HCT116 (cell line): Measurements from ENCODE around the gene CHN1. TPM values are rescaled to one million over a fixed set of nuclear protein-coding genes. Genes with fewer than 3 reads are reported as not detected.

Experiments
- ATAC-seq: fragments of 200-7000 bp; cut with Tn5 transposase; 2 replicates; pipeline ENCODE4 v1.9.1; 2020; ENCODE audit warnings: mild to moderate bottlenecking, moderate library complexity
- BruUV-seq: library from RNA; stranded (reverse); fragments of 400-500 nt; replicated peaks from 2 replicates; lab custom pipeline; 2021; lab: Mats Ljungman, UMichigan
- CTCF ChIA-PET: fragments of 300-600 bp; sonication (Branson Sonifier 250); formaldehyde crosslinking; loops from one replicate; lab custom pipeline; 2021; ENCODE audit warnings: antibody characterized with exemption; lab: Charles Lee
- POLR2A ChIA-PET: fragments of 300-600, 350-600 bp; sonication (Branson Sonifier 250); formaldehyde crosslinking; loops from one replicate; lab custom pipeline; 2021; ENCODE audit warnings: antibody characterized with exemption; lab: Charles Lee
- RAD21 ChIA-PET, 2 experiments: fragments of 300-600 bp; sonication (Branson Sonifier 250); formaldehyde crosslinking; loops; one replicate each; lab custom pipeline; 2023; ENCODE audit warnings: low total read pairs in 2 of 2; ENCODE audit not compliant: uncharacterized antibody in 2 of 2, unreplicated experiment in 2 of 2, low non-redundant PET in 1 of 2; lab: Charles Lee
- DNase-seq: peaks from one replicate; pipeline ENCODE4 v3.0.0-alpha.2; 2010; ENCODE audit warnings: low read depth, low spot score
- H2AFZ ChIP-seq: fragments of 200-600 bp; shearing (Covaris generic), sonication (generic); 2 replicates; pipeline ENCODE4 v1.6.1; 2017; ENCODE audit warnings: low read depth, mixed run types, mixed read lengths, antibody characterized with exemption, low read length; ENCODE audit not compliant: poor library complexity, severe bottlenecking
- H3K27ac ChIP-seq: 2 replicates; pipeline ENCODE4 v1.5.1; 2012; ENCODE audit warnings: low read depth, low read length
- H3K27me3 ChIP-seq: fragments of 200-600 bp; sonication (generic); 2 replicates; pipeline ENCODE4 v1.6.1; 2016; ENCODE audit warnings: mixed run types, low read length, mixed read lengths; ENCODE audit not compliant: insufficient read depth
- H3K36me3 ChIP-seq, 2 experiments: fragments of 200-500 bp in 1 of 2; fragments of 200-600 bp in 1 of 2; sonication (Bioruptor generic) in 1 of 2; sonication (generic) in 1 of 2; 2 replicates each; pipeline versions ENCODE4 v1.5.1 to v1.6.1; 2014 to 2016; ENCODE audit warnings: low read length in 2 of 2, inconsistent platforms in 1 of 2, mixed read lengths in 1 of 2, mixed run types in 1 of 2; ENCODE audit not compliant: insufficient read depth in 2 of 2, control insufficient read depth in 1 of 2
- H3K4me1 ChIP-seq, 2 experiments: fragments of 200-600 bp in 1 of 2; sonication (generic) in 1 of 2; 2 replicates each; pipeline versions ENCODE4 v1.5.1 to v1.6.1; 2012 to 2017; ENCODE audit warnings: low read length in 2 of 2, inconsistent platforms in 1 of 2, mild to moderate bottlenecking in 1 of 2, mixed read lengths in 1 of 2, mixed run types in 1 of 2, moderate library complexity in 1 of 2; ENCODE audit not compliant: insufficient read depth in 2 of 2, control insufficient read depth in 1 of 2
- H3K4me2 ChIP-seq: fragments of 200-600 bp; sonication (generic); 2 replicates; pipeline ENCODE4 v1.6.1; 2017; ENCODE audit warnings: mixed run types, low read length, mixed read lengths
- H3K4me3 ChIP-seq, 2 experiments: fragments of 200-600 bp in 1 of 2; sonication (generic) in 1 of 2; replicated peaks in 1 of 2; 2 replicates each; pipeline ENCODE4 v1.5.1; 2011 to 2016; ENCODE audit warnings: low read length in 2 of 2, control low read depth in 1 of 2, low read depth in 1 of 2, mild to moderate bottlenecking in 1 of 2, mixed read lengths in 1 of 2, mixed run types in 1 of 2
- H3K79me2 ChIP-seq: fragments of 200-600 bp; sonication (generic); 2 replicates; pipeline ENCODE4 v1.6.1; 2017; ENCODE audit warnings: mild to moderate bottlenecking, mixed run types, low read length, moderate library complexity, mixed read lengths; ENCODE audit not compliant: insufficient read depth
- H3K9ac ChIP-seq: fragments of 200-600 bp; sonication (generic); 2 replicates; pipeline ENCODE4 v1.6.1; 2016; ENCODE audit warnings: low read length, mixed read lengths
- H3K9me2 ChIP-seq: fragments of 200-600 bp; sonication (generic), shearing (Covaris generic); 2 replicates; pipeline ENCODE4 v1.6.1; 2017; ENCODE audit warnings: mixed run types, mild to moderate bottlenecking, moderate library complexity; ENCODE audit not compliant: insufficient read depth
- H3K9me3 ChIP-seq, 2 experiments: fragments of 200-500 bp in 1 of 2; fragments of 200-600 bp in 1 of 2; sonication (Bioruptor generic) in 1 of 2; sonication (generic) in 1 of 2; 2 replicates each; pipeline ENCODE4 v1.6.1; 2014 to 2017; ENCODE audit warnings: low read length in 2 of 2, mixed read lengths in 2 of 2, inconsistent platforms in 1 of 2, low read depth in 1 of 2, mild to moderate bottlenecking in 1 of 2, mixed run types in 1 of 2, moderate library complexity in 1 of 2; ENCODE audit not compliant: control insufficient read depth in 1 of 2, insufficient read depth in 1 of 2
- H4K20me1 ChIP-seq: fragments of 200-600 bp; sonication (generic), shearing (Covaris generic); 2 replicates; pipeline ENCODE4 v1.6.1; 2017; ENCODE audit warnings: mixed run types, mild to moderate bottlenecking, moderate library complexity; ENCODE audit not compliant: insufficient read depth
- ATF3 ChIP-seq: IDR thresholded peaks from 2 replicates; pipeline ENCODE4 v1.6.1; 2012
- CTCF ChIP-seq, 3 experiments: fragments of 200-600 bp in 1 of 3; sonication (generic) in 1 of 3; IDR thresholded peaks in 2 of 3; conservative IDR thresholded peaks in 1 of 3; 2 replicates each; pipeline ENCODE4 v1.5.1; 2012 to 2017; ENCODE audit warnings: low read depth in 2 of 3, low read length in 2 of 3, antibody characterized with exemption in 1 of 3, borderline replicate concordance in 1 of 3, control low read depth in 1 of 3, mild to moderate bottlenecking in 1 of 3, mixed read lengths in 1 of 3, mixed run types in 1 of 3, moderate library complexity in 1 of 3; ENCODE audit not compliant: insufficient read depth in 1 of 3
- ELF1 ChIP-seq: IDR thresholded peaks from 2 replicates; pipeline ENCODE4 v1.6.1; 2012; ENCODE audit warnings: low read depth, borderline replicate concordance
- EZH2 ChIP-seq: fragments of 200-600 bp; sonication (generic); IDR thresholded peaks from 2 replicates; pipeline ENCODE4 v1.6.1; 2017; ENCODE audit warnings: antibody characterized with exemption, mixed run types
- JUND ChIP-seq: IDR thresholded peaks from 2 replicates; pipeline ENCODE4 v1.6.1; 2012
- REST ChIP-seq: IDR thresholded peaks from 2 replicates; pipeline ENCODE4 v1.6.1; 2012; ENCODE audit warnings: low read depth
- SIN3A ChIP-seq: IDR thresholded peaks from 2 replicates; pipeline ENCODE4 v1.6.1; 2012; ENCODE audit warnings: low read depth
- ZBTB33 ChIP-seq: IDR thresholded peaks from 2 replicates; pipeline ENCODE4 v1.6.1; 2011; ENCODE audit warnings: mild to moderate bottlenecking, low read length, moderate library complexity; ENCODE audit not compliant: insufficient replicate concordance; ENCODE audit errors: extremely low read depth
- ZFX ChIP-seq: fragments of 450-650 bp; IDR thresholded peaks from 2 replicates; pipeline ENCODE4 v1.6.1; 2017
- intact Hi-C: fragments of 100-400 bp; cut with micrococcal nuclease; formaldehyde crosslinking; loops from 2 replicates; pipeline ENCODE4 v1.10.0; 2022
- total RNA-seq: library from RNA; stranded (reverse); gene quantifications from one replicate; pipeline ENCODE4 v1.2.1, GENCODE V29; 2021; ENCODE audit not compliant: unreplicated experiment

Gene CHN1
- total RNA-seq, 1 experiment from 2014 or later, result 3.6 TPM

- Histone ChIP-seq H3K9me3 (no peaks in the 10 kb centered on the region), H3K27me3 (no peaks in the 10 kb centered on the region), H3K4me3 (no peak overlapping the region), H3K36me3 (no peaks in the 10 kb centered on the region), H3K4me2 (no peak overlapping the region), H3K4me1 (peaks cover 0 to 12% of the 10 kb centered on the region in 2 experiments; a peak in 2 of 4 replicates), H3K79me2 (no peaks in the 10 kb centered on the region), H3K9ac (no peak overlapping the region), H3K27ac (no peak overlapping the region), H2AFZ (no peak overlapping the region), H3K9me2 (no peaks in the 10 kb centered on the region), H4K20me1 (no peaks in the 10 kb centered on the region)
- CTCF ChIA-PET, result interaction anchor here (1.0 to 1.4 kb wide), 3 partner anchors 27 to 208 kb away, joined by 3 to 5 read pairs (median 4); no protein-coding TSS in a partner anchor
- BruUV-seq, result no TSS peak
- intact Hi-C loops, result no loop called here
- ATAC-seq (no peak), DNase-seq (no peak)
- TF ChIP-seq SIN3A, result no peak
- peak in 2 of 3 experiments; percentile 60 to 81; a peak in 4 of 6 replicates for TF ChIP-seq CTCF (IDR thresholded peaks at IDR 0.05 in 2 of 3, conservative IDR thresholded peaks at IDR 0.05 in 1 of 3; ENCODE audit: borderline replicate concordance in 1 of 3, insufficient read depth in 1 of 3, low read depth in 2 of 3, low read length in 2 of 3)
- TF ChIP-seq EZH2, result no peak
- RAD21 ChIA-PET, result no interaction called here
- POLR2A ChIA-PET, result no interaction called here
These were observed 229.0 kb downstream of the CHN1 start for GRCh38 chr2:174776223-174776622.

GRCh38 chr2:174775571-174775980, 229.6 kb downstream of the CHN1 start:
- Histone ChIP-seq H3K79me2 (no peaks in the 10 kb centered on the region), H3K4me1 (peaks cover 0 to 12% of the 10 kb centered on the region in 2 experiments; a peak in 2 of 4 replicates), H3K9ac (no peak overlapping the region), H3K4me2 (no peak overlapping the region), H4K20me1 (no peaks in the 10 kb centered on the region), H3K9me3 (no peaks in the 10 kb centered on the region), H2AFZ (peak overlapping the region; percentile 56), H3K4me3 (no peak overlapping the region), H3K27ac (no peak overlapping the region), H3K9me2 (no peaks in the 10 kb centered on the region), H3K36me3 (no peaks in the 10 kb centered on the region), H3K27me3 (no peaks in the 10 kb centered on the region)
- no TSS peak for BruUV-seq
- POLR2A ChIA-PET, result no interaction called here
- CTCF ChIA-PET, result interaction anchor here (0.9 to 1.4 kb wide), 4 partner anchors 27 to 215 kb away, joined by 3 to 5 read pairs (median 4); no protein-coding TSS in a partner anchor
- ATAC-seq (no peak), DNase-seq (no peak)
- RAD21 ChIA-PET, result no interaction called here
- intact Hi-C loops, result no loop called here
- no peak for TF ChIP-seq ZFX
- TF ChIP-seq ELF1, result no peak
- TF ChIP-seq REST, result no peak
- no peak for TF ChIP-seq ATF3
- TF ChIP-seq JUND, result no peak
- TF ChIP-seq ZBTB33, result no peak
